ENCODE data around the gene ABCD1.

DNA sequence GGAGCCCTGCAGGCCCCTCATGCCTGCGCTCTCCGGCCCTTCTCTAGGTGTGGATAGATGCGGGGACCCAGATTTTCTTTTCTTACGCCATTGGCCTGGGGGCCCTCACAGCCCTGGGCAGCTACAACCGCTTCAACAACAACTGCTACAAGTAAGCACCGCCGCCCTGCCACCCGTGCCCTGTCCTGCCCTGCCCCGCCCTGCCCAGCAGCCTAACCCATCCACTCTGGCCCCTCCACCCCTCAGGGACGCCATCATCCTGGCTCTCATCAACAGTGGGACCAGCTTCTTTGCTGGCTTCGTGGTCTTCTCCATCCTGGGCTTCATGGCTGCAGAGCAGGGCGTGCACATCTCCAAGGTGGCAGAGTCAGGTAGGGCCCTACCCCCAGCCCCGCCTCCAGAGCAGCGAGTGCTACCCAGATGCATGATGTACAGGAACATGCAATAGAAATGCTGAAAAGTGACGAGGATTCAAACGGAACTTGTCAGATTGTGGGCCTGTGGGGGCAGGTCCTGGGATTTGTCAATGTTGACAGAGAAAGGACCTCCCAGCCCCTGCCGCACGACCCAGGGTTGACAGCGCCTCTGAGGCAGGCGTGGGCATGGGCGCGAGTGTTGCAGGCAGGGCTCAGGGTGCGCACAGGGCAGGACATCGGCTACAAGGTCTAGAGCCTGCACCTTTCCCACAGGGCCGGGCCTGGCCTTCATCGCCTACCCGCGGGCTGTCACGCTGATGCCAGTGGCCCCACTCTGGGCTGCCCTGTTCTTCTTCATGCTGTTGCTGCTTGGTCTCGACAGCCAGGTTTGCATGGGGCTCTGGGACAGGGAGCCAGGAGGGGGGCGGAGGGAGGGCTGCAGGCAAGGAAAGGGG, 31.2 kb upstream of the ABCD1 start:
- TF ChIP-seq CTCF (conservative IDR thresholded peaks at IDR 0.05; ENCODE audit: low read depth, low read length) (no peak), EZH2phosphoT487 (IDR thresholded peaks at IDR 0.05; ENCODE audit: borderline replicate concordance, low read length) (no peak)
